Spleen (tissue), 11 donors: ENCODE measurements around the gene TMCC3. TPM values are rescaled to one million over a fixed set of nuclear protein-coding genes. Genes with fewer than 3 reads are reported as not detected.

Experiments used
- DNase-seq: peaks from one replicate; pipeline ENCODE4 v3.0.0-alpha.2; 2020
- H3K27ac ChIP-seq, 8 donors: fragments of 200-600 bp; sonication (generic) in 7 of 8; 1 replicate in 4 of 8; 2 replicates in 4 of 8; pipeline versions ENCODE4 v1.5.0 to v1.8.0; 2016 to 2021; ENCODE audit warnings: inconsistent platforms in 4 of 8, mild to moderate bottlenecking in 4 of 8, moderate library complexity in 1 of 8
- H3K27me3 ChIP-seq, 7 donors: fragments of 200-600 bp; sonication (generic) in 6 of 7; replicated peaks in 1 of 7; 1 replicate in 4 of 7; 2 replicates in 3 of 7; pipeline versions ENCODE4 v1.5.0 to v1.8.0; 2016 to 2021; ENCODE audit warnings: inconsistent platforms in 3 of 7, mild to moderate bottlenecking in 1 of 7
- H3K36me3 ChIP-seq, 6 donors: fragments of 200-600 bp; sonication (generic) in 5 of 6; 1 replicate in 4 of 6; 2 replicates in 2 of 6; pipeline versions ENCODE4 v1.5.0 to v1.8.0; 2016 to 2021; ENCODE audit warnings: inconsistent platforms in 2 of 6
- H3K4me1 ChIP-seq, 6 donors: fragments of 200-600 bp; sonication (generic) in 5 of 6; 1 replicate in 3 of 6; 2 replicates in 3 of 6; pipeline versions ENCODE4 v1.5.0 to v1.8.0; 2016 to 2021; ENCODE audit warnings: inconsistent platforms in 3 of 6
- H3K4me3 ChIP-seq, 8 donors: fragments of 200-600 bp; sonication (generic) in 7 of 8; 1 replicate in 4 of 8; 2 replicates in 4 of 8; pipeline versions ENCODE4 v1.5.0 to v1.8.0; 2016 to 2021; ENCODE audit warnings: inconsistent platforms in 4 of 8, mild to moderate bottlenecking in 4 of 8, moderate library complexity in 2 of 8
- H3K9me3 ChIP-seq, 8 donors: fragments of 200-600 bp; sonication (generic) in 7 of 8; 1 replicate in 4 of 8; 2 replicates in 4 of 8; pipeline versions ENCODE4 v1.5.0 to v1.8.0; 2016 to 2021; ENCODE audit warnings: inconsistent platforms in 4 of 8
- POLR2A ChIP-seq, 3 donors: fragments of 450-650 bp; IDR thresholded peaks; one replicate each; pipeline ENCODE4 v1.5.1; 2017; ENCODE audit warnings: antibody characterized with exemption in 3 of 3, mild to moderate bottlenecking in 1 of 3
- POLR2AphosphoS5 ChIP-seq, 3 donors: sonication (generic); formaldehyde crosslinking; IDR thresholded peaks; one replicate each; pipeline ENCODE4 v1.5.1; 2017; ENCODE audit warnings: antibody characterized with exemption in 3 of 3
- WGBS, 5 donors: extraction: QIAGEN DNeasy Blood & Tissue Kit in 3 of 5; methylation state at CpG; one replicate each; pipeline versions ENCODE4 v1.1.5 to v1.1.7; 2013 to 2018; 5-methylcytosine and 5-hydroxymethylcytosine counted together
- intact Hi-C: fragments of 100-400 bp; cut with DNase I; formaldehyde crosslinking; loops from one replicate; pipeline ENCODE4 v1.15.0; 2023; ENCODE audit warnings: low total_unique reads
- polyA plus RNA-seq, 3 donors: library from polyadenylated mRNA; stranded (reverse); fragments of 200-250 nt; gene quantifications; one replicate each; pipeline ENCODE4 v1.2.1, GENCODE V29; 2013
- total RNA-seq, 7 donors: library from RNA; depleted of rRNA in 3 of 7; stranded (reverse); fragments of >200 nt in 3 of 7; fragmentation: NEBNext Ultra II Directional in 4 of 7; extraction: Animal tissue kit (Norgen Biotek cat#: 25700) in 4 of 7; gene quantifications; one replicate each; pipeline versions ENCODE4 v1.1.0 to v1.2.1, GENCODE V29; 2016 to 2021
- TF ChIP-seq, protein P1 (sequence below), 11 experiments: fragments of 200-600 bp in 7 of 11; fragments of 450-650 bp in 4 of 11; sonication (generic) in 4 of 11; IDR thresholded peaks in 8 of 11; conservative IDR thresholded peaks in 3 of 11; 1 replicate in 7 of 11; 2 replicates in 4 of 11; pipeline versions ENCODE4 v1.4.0 to v1.8.0; 2016 to 2021; ENCODE audit warnings: antibody characterized with exemption in 11 of 11, inconsistent platforms in 4 of 11, mild to moderate bottlenecking in 1 of 11
- donor health status: healthy with polysubstance abuse.
- donor health status: DM: no; HTN: no; CAD: no; lungs with moderate emphysema.
- donor health status: DM: no; HTN: no; CAD: no.
- donor health status: Bipolar disorder and iron deficiency.
- donor health status: healthy.
- donor health status: DM: no; HTN: no; CAD: no.
- donor health status: DM: yes; HTN: yes; CAD: no.

Gene TMCC3
- total and polyA plus RNA-seq, 10 donors: 2.9 to 41.3 (median 27.7) TPM

DNA sequence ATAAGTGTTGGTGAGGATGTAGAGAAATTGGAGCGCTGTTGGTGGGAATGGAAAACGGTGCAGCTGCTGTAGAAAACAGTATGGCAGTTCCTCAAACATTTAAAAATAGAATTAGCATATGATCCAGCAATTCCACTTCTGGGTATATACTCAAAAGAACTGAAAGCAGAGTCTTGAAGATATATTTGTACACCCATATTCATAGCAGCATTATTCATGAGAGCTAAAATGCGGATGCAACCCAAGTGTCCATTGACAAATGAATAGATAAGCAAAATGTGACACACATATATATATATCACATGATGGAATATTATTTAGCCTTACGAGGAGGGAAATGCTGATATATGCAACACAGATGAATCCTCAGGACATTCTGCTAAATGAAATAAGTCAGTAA lies 106.0 kb downstream of the TMCC3 start:
- no peaks in the 10 kb centered on the region for H3K36me3 ChIP-seq
- no peak overlapping the region for H3K27ac ChIP-seq
- WGBS, 5 donors: 85 to 91% (median 88%) methylated on average over 4 of the region's 4 CpGs
- TF ChIP-seq, protein P1, sequence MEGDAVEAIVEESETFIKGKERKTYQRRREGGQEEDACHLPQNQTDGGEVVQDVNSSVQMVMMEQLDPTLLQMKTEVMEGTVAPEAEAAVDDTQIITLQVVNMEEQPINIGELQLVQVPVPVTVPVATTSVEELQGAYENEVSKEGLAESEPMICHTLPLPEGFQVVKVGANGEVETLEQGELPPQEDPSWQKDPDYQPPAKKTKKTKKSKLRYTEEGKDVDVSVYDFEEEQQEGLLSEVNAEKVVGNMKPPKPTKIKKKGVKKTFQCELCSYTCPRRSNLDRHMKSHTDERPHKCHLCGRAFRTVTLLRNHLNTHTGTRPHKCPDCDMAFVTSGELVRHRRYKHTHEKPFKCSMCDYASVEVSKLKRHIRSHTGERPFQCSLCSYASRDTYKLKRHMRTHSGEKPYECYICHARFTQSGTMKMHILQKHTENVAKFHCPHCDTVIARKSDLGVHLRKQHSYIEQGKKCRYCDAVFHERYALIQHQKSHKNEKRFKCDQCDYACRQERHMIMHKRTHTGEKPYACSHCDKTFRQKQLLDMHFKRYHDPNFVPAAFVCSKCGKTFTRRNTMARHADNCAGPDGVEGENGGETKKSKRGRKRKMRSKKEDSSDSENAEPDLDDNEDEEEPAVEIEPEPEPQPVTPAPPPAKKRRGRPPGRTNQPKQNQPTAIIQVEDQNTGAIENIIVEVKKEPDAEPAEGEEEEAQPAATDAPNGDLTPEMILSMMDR (IDR thresholded peaks at IDR 0.05 in 8 of 11, conservative IDR thresholded peaks at IDR 0.05 in 3 of 11): no peak
- no peak for TF ChIP-seq POLR2AphosphoS5 (IDR thresholded peaks at IDR 0.05)
- no peak for TF ChIP-seq POLR2A (IDR thresholded peaks at IDR 0.05)
- no peak for DNase-seq
- no peak overlapping the region for H3K4me3 ChIP-seq
- H3K27me3 ChIP-seq: no peaks in the 10 kb centered on the region
- H3K4me1 ChIP-seq: no peaks in the 10 kb centered on the region
- peaks cover 0 to 35% (median 27%) of the 10 kb centered on the region in 8 donors for H3K9me3 ChIP-seq
- intact Hi-C loops: loop anchor here (10.0 kb wide), 1 partner anchor 220 kb away; no protein-coding TSS in a partner anchor

DNA sequence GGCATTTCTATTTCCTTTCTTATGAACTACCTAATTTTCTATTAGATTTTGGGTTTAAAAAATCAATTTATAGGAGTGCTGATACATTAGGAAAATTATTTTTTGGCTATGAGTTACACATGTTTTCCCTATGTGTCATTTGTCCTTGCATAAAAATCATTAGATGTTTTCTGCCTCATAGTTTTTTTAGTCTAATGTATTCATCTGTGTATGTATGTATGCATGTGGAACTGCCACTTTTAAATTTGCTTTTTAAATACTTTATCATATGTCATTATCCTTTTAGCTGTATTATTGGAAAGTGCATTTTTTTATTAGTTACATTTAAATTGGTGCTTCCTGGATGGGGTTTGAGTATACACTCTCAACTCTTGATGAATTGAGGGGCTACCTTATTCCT lies 112.0 kb downstream of the TMCC3 start:
- no peaks in the 10 kb centered on the region for H3K36me3 ChIP-seq
- TF ChIP-seq POLR2AphosphoS5 (IDR thresholded peaks at IDR 0.05) (no peak), POLR2A (IDR thresholded peaks at IDR 0.05) (no peak)
- TF ChIP-seq, protein P1 (IDR thresholded peaks at IDR 0.05 in 8 of 11, conservative IDR thresholded peaks at IDR 0.05 in 3 of 11): no peak
- no peaks in the 10 kb centered on the region for H3K9me3 ChIP-seq
- DNase-seq: no peak
- H3K4me3 ChIP-seq: no peak overlapping the region
- no peak overlapping the region for H3K27ac ChIP-seq
- H3K27me3 ChIP-seq: no peaks in the 10 kb centered on the region
- intact Hi-C loops: no loop called here
- no peaks in the 10 kb centered on the region for H3K4me1 ChIP-seq

DNA sequence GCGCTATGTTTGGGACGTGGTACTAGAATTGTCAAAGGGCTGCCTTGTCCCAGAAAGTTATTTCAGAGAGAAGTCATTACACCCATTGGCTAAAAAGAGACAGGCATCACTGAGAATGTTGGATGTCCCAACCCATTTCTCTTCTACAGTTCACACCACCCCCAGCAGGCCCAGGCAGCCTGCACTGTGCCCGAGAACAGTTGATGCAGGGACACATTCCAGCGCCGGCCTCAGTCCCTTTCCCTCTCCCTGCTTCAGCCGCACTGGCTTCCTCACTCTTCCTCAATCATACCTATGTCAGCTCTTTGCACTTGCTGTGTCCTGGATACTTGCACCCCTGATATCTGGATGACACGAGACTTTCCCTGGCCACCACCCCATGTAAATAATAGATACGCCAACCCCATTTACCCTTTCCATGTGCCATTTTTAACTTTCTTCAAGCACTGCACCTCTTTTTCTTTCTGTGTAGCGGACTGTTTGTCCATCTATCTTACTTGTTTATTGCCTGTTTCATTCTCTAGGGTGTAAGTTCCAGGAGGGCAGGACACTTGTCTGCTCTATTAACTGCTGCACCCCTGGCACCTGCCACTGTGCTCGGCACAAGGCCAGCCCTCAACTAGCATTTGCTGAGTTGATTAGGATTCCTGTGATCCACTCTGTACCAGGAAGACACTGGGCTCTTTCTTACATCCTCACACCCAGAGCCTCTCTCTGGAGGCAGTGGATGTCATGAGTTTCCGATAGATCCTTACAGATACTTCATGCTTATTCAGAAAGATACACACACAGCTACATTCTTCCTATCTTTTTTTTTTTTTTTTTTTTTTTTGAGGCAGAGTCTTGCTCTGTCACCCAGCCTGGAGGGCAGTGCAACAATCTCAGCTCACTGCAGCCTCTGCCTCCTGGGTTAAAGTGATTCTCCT lies 114.1 kb downstream of the TMCC3 start:
- Histone ChIP-seq H3K4me3 (no peak overlapping the region), H3K36me3 (no peaks in the 10 kb centered on the region), H3K9me3 (no peaks in the 10 kb centered on the region), H3K27ac (no peak overlapping the region), H3K4me1 (peaks cover 0 to 9% (median 0%) of the 10 kb centered on the region in 6 donors), H3K27me3 (no peaks in the 10 kb centered on the region)
- 92 to 94% (median 92%) methylated on average over 11 of the region's 11 CpGs for WGBS, 5 donors
- intact Hi-C loops: no loop called here
- no peak for TF ChIP-seq POLR2AphosphoS5 (IDR thresholded peaks at IDR 0.05)
- TF ChIP-seq, protein P1 (IDR thresholded peaks at IDR 0.05 in 8 of 11, conservative IDR thresholded peaks at IDR 0.05 in 3 of 11): no peak
- no peak for TF ChIP-seq POLR2A (IDR thresholded peaks at IDR 0.05)
- DNase-seq: no peak

DNA sequence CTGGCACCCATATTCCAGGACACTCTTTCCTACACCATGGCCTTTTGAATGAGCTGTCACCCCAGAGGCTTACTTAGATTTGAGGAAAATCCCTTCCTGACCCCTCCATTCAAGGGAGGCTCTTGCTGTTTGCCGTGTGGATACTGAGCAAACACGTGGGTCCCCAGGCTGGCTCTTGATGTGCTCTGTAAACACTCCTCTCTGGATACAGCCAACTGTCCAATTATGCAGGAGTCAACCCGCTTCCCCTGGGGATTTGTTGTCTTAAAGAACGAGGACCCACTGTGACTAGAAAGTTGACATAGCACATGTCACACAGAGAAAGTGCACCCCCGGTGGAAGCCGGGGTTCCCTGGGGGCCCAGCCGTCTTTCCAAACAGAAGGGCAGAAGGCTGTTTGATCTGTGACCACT lies 114.8 kb downstream of the TMCC3 start:
- Histone ChIP-seq H3K27ac (no peak overlapping the region), H3K4me1 (peaks cover 0 to 9% (median 0%) of the 10 kb centered on the region in 6 donors), H3K4me3 (no peak overlapping the region), H3K27me3 (no peaks in the 10 kb centered on the region), H3K36me3 (no peaks in the 10 kb centered on the region), H3K9me3 (no peaks in the 10 kb centered on the region)
- no peak for TF ChIP-seq POLR2A (IDR thresholded peaks at IDR 0.05)
- TF ChIP-seq, protein P1 (IDR thresholded peaks at IDR 0.05 in 8 of 11, conservative IDR thresholded peaks at IDR 0.05 in 3 of 11): no peak
- no peak for TF ChIP-seq POLR2AphosphoS5 (IDR thresholded peaks at IDR 0.05)
- WGBS, 5 donors: 62 to 78% (median 72%) methylated on average over 7 of the region's 7 CpGs
- no peak for DNase-seq
- intact Hi-C loops: no loop called here
